Measurements from ENCODE around the gene FAM184B.
A peak's percentile ranks its signal among the peaks of the same experiment; 100 is the strongest.

DNA sequence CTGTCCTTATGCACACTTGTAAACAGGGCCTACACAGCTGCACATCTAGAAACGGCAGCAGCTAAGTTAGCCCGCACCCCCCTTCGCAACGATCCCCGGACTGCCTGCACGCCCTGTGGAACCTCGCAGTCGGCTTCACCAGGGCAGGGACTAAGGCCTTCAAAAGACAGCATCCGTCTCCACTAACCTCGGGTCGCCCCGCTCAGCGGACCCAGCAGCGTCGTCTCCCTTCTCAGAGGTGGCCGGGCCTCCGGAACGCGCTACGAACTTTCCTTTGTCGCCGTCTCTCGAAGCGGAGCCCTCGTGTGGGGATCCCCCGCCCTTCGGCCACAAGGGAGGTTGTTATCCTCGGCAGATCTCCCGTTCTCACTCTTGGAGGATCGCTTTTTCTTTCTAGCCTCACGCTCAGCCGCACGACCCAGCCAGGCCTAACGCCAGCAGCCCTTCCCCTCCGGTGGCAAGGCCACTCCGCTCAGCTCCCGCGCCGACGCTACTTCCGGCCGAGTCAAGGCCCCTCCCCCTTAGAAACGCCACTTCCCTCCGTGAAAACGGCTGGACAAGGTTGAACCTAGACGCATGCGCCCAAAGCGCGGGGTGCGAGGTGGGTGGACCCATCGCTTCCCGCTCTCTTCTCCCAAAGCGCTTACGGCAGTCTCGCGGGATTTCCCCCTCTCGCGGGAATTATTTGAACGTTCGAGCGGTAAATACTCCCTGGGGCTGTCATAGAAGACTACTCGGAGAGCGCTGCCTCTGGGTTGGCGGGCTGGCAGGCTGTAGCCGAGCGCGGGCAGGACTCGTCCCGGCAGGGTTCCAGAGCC is 29.0 kb upstream of the FAM184B start, which contains the start of the genes DCAF16 and NCAPG:
- TF ChIP-seq, protein P1, sequence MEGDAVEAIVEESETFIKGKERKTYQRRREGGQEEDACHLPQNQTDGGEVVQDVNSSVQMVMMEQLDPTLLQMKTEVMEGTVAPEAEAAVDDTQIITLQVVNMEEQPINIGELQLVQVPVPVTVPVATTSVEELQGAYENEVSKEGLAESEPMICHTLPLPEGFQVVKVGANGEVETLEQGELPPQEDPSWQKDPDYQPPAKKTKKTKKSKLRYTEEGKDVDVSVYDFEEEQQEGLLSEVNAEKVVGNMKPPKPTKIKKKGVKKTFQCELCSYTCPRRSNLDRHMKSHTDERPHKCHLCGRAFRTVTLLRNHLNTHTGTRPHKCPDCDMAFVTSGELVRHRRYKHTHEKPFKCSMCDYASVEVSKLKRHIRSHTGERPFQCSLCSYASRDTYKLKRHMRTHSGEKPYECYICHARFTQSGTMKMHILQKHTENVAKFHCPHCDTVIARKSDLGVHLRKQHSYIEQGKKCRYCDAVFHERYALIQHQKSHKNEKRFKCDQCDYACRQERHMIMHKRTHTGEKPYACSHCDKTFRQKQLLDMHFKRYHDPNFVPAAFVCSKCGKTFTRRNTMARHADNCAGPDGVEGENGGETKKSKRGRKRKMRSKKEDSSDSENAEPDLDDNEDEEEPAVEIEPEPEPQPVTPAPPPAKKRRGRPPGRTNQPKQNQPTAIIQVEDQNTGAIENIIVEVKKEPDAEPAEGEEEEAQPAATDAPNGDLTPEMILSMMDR (IDR thresholded peaks at IDR 0.05; ENCODE audit: poor library complexity, severe bottlenecking): no peak
- TF ChIP-seq POLR2AphosphoS5 (IDR thresholded peaks at IDR 0.05) (peak; percentile 99), EZH2 (IDR thresholded peaks at IDR 0.05; ENCODE audit: borderline replicate concordance, insufficient read depth, low read length, poor library complexity, severe bottlenecking) (no peak), RAD21 (conservative IDR thresholded peaks at IDR 0.05) (peak; percentile 20), MXI1 (conservative IDR thresholded peaks at IDR 0.05; ENCODE audit: poor library complexity, severe bottlenecking) (peak; percentile 96), TAF1 (IDR thresholded peaks at IDR 0.05; ENCODE audit: low read depth) (peak; percentile 89)

Measured in neural cell (in vitro differentiated cells).